ENCODE results near the gene FSD1.
"Not testable (repeated sequence)": the region's sequence is repeated elsewhere in the genome, so short reads cannot be mapped to it uniquely, and the experiment has no call there.

Gene FSD1

GRCh38 chr19:4268816-4269430, 35.5 kb upstream of the FSD1 start:
- Histone ChIP-seq H3K9ac (ENCODE audit: low read depth, low read length, poor library complexity, severe bottlenecking) (no peak overlapping the region), H3K9me3 (ENCODE audit: insufficient read depth, low read depth, low read length) (no peaks in the 10 kb centered on the region), H3K79me2 (ENCODE audit: insufficient read depth, low read length) (no peaks in the 10 kb centered on the region), H3F3A (ENCODE audit: low read depth) (no peaks in the 10 kb centered on the region), H3K36me3 (ENCODE audit: insufficient read depth, low read length) (peaks cover 11% of the 10 kb centered on the region; the same call in 1 of the 2 replicates), H3K4me3 (ENCODE audit: low read length, poor library complexity, severe bottlenecking) (no peak overlapping the region), H3K4me1 (ENCODE audit: insufficient read depth, low read length, poor library complexity, severe bottlenecking) (no peaks in the 10 kb centered on the region), H3K9me2 (replicated peaks; ENCODE audit: low read depth, low read length) (no peaks in the 10 kb centered on the region), H4K20me1 (ENCODE audit: insufficient read depth, low read length, poor library complexity, severe bottlenecking) (peaks cover 3% of the 10 kb centered on the region), H2AFZ (ENCODE audit: low read length) (no peak overlapping the region), H3K27me3 (ENCODE audit: insufficient read depth, low read length, poor library complexity, severe bottlenecking) (no peaks in the 10 kb centered on the region), H3K4me2 (ENCODE audit: low read depth, low read length, poor library complexity, severe bottlenecking) (no peak overlapping the region)
- TF ChIP-seq EZH2phosphoT487 (IDR thresholded peaks at IDR 0.05; ENCODE audit: borderline replicate concordance) = no peak
- TF ChIP-seq, protein P1, sequence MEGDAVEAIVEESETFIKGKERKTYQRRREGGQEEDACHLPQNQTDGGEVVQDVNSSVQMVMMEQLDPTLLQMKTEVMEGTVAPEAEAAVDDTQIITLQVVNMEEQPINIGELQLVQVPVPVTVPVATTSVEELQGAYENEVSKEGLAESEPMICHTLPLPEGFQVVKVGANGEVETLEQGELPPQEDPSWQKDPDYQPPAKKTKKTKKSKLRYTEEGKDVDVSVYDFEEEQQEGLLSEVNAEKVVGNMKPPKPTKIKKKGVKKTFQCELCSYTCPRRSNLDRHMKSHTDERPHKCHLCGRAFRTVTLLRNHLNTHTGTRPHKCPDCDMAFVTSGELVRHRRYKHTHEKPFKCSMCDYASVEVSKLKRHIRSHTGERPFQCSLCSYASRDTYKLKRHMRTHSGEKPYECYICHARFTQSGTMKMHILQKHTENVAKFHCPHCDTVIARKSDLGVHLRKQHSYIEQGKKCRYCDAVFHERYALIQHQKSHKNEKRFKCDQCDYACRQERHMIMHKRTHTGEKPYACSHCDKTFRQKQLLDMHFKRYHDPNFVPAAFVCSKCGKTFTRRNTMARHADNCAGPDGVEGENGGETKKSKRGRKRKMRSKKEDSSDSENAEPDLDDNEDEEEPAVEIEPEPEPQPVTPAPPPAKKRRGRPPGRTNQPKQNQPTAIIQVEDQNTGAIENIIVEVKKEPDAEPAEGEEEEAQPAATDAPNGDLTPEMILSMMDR (conservative IDR thresholded peaks at IDR 0.05; ENCODE audit: low read length) = no peak

- Histone ChIP-seq H3K79me2 (ENCODE audit: insufficient read depth, low read length) (no peaks in the 10 kb centered on the region), H3K36me3 (ENCODE audit: insufficient read depth, low read length) (peaks cover 11% of the 10 kb centered on the region; the same call in 1 of the 2 replicates), H3K4me3 (ENCODE audit: low read length, poor library complexity, severe bottlenecking) (no peak overlapping the region), H3K4me2 (ENCODE audit: low read depth, low read length, poor library complexity, severe bottlenecking) (no peak overlapping the region), H3K4me1 (ENCODE audit: insufficient read depth, low read length, poor library complexity, severe bottlenecking) (peaks cover 2% of the 10 kb centered on the region), H2AFZ (ENCODE audit: low read length) (no peak overlapping the region), H3F3A (ENCODE audit: low read depth) (no peaks in the 10 kb centered on the region), H4K20me1 (ENCODE audit: insufficient read depth, low read length, poor library complexity, severe bottlenecking) (no peaks in the 10 kb centered on the region), H3K9ac (ENCODE audit: low read depth, low read length, poor library complexity, severe bottlenecking) (no peak overlapping the region), H3K27me3 (ENCODE audit: insufficient read depth, low read length, poor library complexity, severe bottlenecking) (no peaks in the 10 kb centered on the region), H3K9me2 (replicated peaks; ENCODE audit: low read depth, low read length) (no peaks in the 10 kb centered on the region), H3K9me3 (ENCODE audit: insufficient read depth, low read depth, low read length) (no peaks in the 10 kb centered on the region)
- TF ChIP-seq, protein P1 (conservative IDR thresholded peaks at IDR 0.05; ENCODE audit: low read length) = no peak
- TF ChIP-seq EZH2phosphoT487 (IDR thresholded peaks at IDR 0.05; ENCODE audit: borderline replicate concordance) = no peak
Measured at GRCh38 chr19:4272894-4273293, 31.5 kb upstream of the FSD1 start.

- not testable (repeated sequence) for H3F3A ChIP-seq (ENCODE audit: low read depth); H3K4me3 ChIP-seq (ENCODE audit: low read length, poor library complexity, severe bottlenecking); H4K20me1 ChIP-seq (ENCODE audit: insufficient read depth, low read length, poor library complexity, severe bottlenecking); H3K9ac ChIP-seq (ENCODE audit: low read depth, low read length, poor library complexity, severe bottlenecking); H3K27me3 ChIP-seq (ENCODE audit: insufficient read depth, low read length, poor library complexity, severe bottlenecking); H3K79me2 ChIP-seq (ENCODE audit: insufficient read depth, low read length); H3K4me1 ChIP-seq (ENCODE audit: insufficient read depth, low read length, poor library complexity, severe bottlenecking); H3K4me2 ChIP-seq (ENCODE audit: low read depth, low read length, poor library complexity, severe bottlenecking); H3K9me2 ChIP-seq (replicated peaks; ENCODE audit: low read depth, low read length); H3K9me3 ChIP-seq (ENCODE audit: insufficient read depth, low read depth, low read length); H2AFZ ChIP-seq (ENCODE audit: low read length); H3K36me3 ChIP-seq (ENCODE audit: insufficient read depth, low read length)
Measured at GRCh38 chr19:4274321-4274686, 30.1 kb upstream of the FSD1 start.

GRCh38 chr19:4277191-4277696, 27.2 kb upstream of the FSD1 start:
- TF ChIP-seq, protein P1 (conservative IDR thresholded peaks at IDR 0.05; ENCODE audit: low read length) = no peak
- no peak for TF ChIP-seq EZH2phosphoT487 (IDR thresholded peaks at IDR 0.05; ENCODE audit: borderline replicate concordance)
- Histone ChIP-seq H3K9me3 (ENCODE audit: insufficient read depth, low read depth, low read length) (no peaks in the 10 kb centered on the region), H3K4me1 (ENCODE audit: insufficient read depth, low read length, poor library complexity, severe bottlenecking) (peaks cover 6% of the 10 kb centered on the region), H3K4me3 (ENCODE audit: low read length, poor library complexity, severe bottlenecking) (no peak overlapping the region), H3K9me2 (replicated peaks; ENCODE audit: low read depth, low read length) (no peaks in the 10 kb centered on the region), H2AFZ (ENCODE audit: low read length) (no peak overlapping the region), H3K4me2 (ENCODE audit: low read depth, low read length, poor library complexity, severe bottlenecking) (no peak overlapping the region), H3K79me2 (ENCODE audit: insufficient read depth, low read length) (no peaks in the 10 kb centered on the region), H4K20me1 (ENCODE audit: insufficient read depth, low read length, poor library complexity, severe bottlenecking) (no peaks in the 10 kb centered on the region), H3K36me3 (ENCODE audit: insufficient read depth, low read length) (no peaks in the 10 kb centered on the region), H3K27me3 (ENCODE audit: insufficient read depth, low read length, poor library complexity, severe bottlenecking) (no peaks in the 10 kb centered on the region), H3K9ac (ENCODE audit: low read depth, low read length, poor library complexity, severe bottlenecking) (no peak overlapping the region), H3F3A (ENCODE audit: low read depth) (no peaks in the 10 kb centered on the region)
